SIG-M5 treated with dmso at 0.1 percent for 504 hours (cell line): ENCODE results near the gene FAM170B.

ENCODE experiments used
- DNase-seq: peaks from one replicate; lab custom pipeline; 2025; ENCODE audit not compliant: unreplicated experiment; lab: John Stamatoyannopoulos, UW

The FAM170B gene

DNA sequence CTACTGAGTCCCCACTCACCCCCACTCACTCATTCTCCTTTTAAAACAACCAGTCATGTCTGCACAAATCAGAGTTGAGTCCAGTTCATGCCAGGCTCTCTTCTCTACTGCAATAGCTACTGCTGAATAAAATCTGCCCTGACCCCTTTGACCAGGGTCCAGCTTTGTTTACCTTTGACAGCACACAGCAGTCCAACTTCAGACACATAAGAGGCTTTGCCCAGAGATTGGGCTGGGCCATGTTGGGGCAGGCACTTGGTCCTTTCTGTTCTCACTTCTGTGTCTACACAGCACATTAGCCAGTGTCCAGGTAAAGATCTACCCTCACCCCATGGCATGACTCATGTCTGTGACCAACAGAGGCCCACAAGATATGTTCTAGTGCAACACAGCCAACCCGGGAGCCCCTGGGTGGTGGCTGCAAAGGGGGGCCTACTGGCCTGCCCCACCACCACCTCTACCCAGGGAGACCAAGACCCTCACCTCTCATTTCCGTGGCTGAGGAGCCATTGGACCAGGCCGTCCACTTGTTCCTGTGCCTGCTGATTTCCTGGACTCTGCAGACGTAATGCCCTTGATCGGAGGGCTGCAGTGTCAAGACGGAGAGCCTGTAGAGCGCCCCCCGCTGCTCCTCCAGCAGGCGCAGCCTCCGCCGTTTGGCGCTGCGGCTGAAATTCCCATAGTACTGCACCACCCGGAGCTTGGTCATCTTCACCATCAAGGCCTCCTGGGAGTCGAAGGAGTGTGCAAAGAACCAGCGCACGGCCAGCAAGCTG, 26.5 kb downstream of the FAM170B start:
- DNase-seq, result no peak

DNA sequence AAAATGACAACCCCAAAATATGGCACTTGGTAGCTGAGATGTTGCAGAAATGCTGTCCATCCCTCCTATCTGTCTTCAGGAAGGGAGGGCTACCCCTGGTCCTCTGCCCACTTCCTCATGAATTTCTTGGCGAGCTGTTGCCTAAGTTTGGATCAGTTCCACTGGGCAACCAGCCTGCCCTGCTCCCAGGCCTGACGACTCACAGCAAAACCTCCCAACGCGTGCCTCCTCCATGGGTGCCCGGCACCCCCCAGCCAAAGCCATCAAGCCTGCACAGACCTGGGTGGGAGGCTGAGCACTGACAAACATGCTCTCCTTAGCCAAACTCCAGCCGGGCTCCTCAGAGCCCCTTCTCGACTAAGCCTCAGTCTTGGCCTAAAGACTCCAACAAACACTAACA, 27.4 kb downstream of the FAM170B start:
- no peak for DNase-seq

DNA sequence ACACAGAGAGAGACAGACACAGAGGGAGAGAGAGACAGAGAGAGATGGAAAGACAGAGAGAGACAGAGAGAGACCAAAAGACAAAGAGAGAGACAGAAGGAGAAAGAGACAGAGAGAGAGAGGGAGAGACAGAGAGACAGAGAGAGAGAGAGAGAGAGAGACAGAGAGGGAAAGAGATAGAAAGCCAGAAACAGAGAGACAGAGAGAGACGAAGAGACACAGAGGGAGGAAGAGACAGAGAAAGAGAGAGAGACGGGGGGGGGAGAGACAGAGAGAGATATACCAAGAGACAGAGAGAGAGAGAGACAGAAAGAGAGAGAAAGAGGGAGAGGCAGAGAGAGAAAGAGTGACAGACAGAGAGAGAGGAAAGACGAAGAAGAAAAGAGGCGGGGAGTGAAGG, 28.7 kb downstream of the FAM170B start:
- DNase-seq, result no peak

DNA sequence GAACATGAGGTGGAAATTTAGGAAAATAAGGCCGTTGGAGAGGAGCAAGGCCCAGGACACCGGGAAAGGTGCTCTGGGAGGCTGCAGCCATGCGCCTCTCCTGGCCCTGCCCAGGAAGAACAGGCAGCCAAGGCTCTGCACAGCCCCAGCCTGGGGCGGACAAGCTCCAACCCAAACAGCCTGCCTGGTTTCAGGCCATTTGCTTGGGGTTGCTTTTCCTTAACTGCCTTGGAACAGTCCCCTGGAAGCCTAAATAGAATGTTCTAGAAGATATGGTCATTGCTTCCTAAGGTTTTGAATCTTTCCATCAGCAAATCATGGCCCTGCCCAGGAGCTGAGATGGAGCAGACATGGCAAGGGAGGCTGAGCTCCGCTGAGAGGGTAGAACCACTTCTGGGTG, 29.5 kb downstream of the FAM170B start:
- DNase-seq, result no peak

DNA sequence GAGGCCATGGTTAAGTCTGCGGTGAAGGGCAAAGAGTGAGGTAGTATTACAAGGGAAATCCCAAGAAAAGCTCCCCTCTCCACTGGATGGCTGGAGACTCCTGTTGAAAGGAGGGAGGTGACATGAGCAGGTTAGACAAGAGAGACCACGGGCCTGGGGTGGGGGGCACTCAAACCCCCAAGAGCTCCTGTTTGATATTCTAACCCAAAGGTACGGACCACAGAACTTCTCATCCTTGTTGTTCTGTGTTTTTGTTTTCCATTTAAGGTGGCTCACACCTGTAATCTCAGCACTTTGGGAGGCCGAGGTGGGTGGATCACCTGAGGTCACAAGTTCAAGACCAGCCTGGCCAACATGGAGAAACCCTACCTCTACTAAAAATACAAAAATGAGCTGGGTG, 30.1 kb downstream of the FAM170B start:
- DNase-seq, result no peak

DNA sequence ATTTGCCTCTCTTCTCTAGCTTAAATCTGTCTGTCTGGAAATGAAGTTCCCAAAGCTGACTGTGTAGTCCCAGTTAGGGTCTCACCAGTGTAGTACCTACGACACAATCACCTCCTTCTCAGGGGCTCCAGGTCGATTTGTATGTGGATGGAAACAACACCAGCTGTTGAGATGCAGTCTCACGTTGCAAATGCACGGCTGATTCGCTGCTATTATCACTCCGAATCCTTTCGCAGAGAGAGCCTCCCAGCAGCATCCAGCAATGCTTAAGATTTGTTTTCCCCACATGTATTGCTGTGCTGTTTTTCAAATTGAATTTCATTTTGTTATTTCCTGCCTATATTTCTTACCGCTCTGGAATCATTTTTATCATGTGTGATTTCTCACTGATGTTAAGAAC, 34.8 kb downstream of the FAM170B start:
- DNase-seq, result no peak

DNA sequence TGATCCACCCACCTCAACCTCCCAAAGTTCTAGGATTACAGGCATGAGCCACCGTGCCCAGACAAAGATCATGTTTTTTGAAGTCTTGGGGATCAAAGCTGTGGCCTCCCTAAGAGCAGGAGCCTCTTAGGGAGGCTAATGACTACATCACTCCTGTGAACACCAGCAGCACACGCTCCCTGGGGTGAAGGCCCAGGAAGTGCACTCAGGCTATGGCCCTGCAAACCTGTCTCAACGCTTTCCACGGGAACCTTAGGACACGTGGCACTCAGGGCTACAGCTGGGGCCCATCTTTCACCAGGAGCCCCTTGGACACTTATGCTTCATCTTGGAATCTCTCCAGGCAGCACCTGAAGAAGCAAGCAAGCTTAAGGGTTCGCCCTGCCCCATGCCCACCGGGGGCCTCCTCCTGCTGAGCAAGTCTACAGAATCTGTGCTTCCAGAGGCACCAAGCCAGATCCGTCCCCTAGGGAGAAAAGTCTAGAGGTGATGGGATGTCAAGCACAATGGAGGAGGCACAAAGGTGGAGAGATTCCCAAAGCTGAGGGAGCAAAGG, 36.9 kb downstream of the FAM170B start:
- DNase-seq, result no peak

DNA sequence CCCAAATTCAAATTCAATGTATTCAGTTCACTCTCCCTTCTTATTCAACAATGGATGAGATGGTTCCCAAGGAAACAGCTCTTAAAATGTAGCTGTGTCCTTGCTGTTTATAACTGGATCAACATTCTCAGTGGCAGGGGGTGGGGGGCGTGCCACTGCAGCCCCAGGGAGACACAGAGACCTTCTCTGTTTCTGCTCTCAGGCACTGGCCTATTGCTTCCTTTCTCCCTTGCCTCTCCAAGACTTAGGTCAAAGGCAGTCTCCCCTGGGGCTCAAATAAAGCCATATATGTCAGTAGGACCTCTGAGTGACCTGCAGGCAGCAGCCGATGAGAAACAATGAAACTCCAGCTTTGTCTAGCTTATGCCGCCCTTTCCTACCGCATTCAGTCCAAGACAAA, 39.2 kb downstream of the FAM170B start:
- DNase-seq, result no peak

DNA sequence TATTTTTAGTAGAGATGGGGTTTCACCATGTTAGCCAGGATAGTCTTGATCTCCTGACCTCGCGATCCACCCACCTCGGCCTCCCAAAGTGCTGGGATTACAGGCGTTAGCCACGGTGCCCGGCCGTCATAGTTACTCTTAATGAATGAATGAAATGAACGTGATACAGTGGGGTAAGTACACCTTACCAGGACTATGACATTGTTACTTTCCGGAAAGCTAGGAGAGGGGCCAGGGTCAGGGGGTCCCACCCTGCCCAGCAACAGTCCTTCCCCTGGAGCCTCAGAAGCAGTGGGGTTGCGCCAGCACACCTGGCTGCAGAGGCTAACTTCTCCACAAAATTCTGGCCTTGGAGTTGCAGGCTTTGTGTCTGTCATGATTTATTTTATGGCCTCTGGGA, 39.9 kb downstream of the FAM170B start:
- no peak for DNase-seq

DNA sequence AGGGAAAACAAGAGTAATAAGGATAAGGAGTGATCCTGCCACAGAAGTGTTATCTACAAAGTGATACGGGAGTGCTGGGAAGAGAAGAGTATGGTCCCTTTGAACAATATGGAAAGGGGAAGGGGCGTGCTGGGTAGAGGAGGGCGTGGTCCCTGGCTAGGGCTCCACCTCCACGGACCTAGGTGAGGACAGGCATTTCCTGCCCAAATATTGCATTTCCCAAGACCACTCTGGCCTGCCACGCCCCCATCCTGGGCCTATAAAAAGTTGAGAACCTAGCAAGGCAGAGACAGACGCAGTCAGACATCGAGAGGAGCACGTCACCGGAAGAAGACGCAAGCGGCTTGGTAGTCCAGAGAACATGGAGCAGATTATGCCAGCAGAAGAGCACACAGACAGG, 41.3 kb downstream of the FAM170B start:
- DNase-seq, result no peak

DNA sequence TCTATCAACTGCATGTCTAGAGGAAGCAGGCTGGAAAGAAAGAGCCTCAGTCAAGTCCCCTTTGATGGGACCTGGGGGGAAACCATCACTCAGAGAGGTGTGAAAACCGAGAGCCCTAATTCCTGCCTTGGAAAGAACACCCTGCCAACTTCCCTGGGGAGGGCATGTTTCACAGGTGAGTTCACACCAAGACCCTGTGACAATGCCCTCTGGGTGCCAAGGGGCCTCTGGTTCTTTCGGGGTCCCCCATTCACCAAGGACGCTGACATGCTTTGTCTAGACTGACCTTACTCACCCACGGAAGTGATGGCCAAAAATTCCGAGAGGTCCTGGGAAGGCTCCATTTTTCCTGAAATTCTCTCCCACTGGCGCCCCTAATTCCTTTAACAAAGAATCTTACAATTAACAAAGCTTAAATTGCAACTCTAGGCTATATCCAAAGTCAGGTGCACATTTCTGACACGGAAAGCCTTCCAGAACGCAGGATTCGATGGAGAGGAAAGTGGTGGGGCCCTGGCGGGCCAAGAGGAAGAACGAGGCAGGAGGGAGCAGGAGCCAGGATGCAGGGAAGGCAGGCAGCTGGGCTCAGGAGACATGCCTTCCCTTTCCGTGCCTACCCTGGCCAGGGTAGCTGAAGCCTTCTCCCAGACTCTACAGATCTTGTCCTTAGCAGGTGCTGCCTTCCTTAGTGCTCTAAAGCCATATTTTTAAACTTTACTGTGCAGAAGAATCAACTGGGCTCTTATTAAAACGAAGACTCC, 42.2 kb downstream of the FAM170B start:
- no peak for DNase-seq

DNA sequence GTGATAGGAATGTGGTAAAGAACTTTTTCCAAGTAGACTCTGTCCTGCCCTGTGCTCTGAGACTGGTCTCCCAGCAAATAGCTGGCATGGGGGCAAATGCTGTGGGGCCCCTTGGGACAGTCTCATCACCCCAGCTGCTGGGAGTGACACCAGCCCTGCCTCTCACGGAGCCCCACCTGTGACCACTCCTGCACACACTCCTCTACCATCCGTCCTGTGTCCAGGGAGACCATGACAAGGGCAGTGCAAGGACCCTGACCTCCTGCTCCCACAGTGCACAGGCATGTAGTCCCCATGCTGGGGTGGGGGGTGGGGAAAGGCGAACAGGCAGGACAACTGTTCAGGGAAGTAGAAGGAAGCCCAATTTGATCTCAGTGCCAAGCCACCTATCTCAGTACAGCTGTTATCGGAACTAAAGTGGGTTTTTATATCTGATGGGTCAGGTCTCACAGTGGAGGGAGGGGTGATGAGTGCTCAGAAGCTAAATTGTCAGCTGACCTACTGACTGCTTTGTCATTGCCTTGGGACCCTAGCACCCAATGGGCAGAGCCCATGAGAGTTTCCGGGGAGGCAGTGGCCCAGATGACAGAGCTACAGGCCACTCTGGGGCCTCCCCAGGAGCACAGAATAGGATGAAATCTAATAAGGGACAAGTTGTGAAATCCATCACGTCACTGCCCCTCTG, 43.0 kb downstream of the FAM170B start:
- no peak for DNase-seq

DNA sequence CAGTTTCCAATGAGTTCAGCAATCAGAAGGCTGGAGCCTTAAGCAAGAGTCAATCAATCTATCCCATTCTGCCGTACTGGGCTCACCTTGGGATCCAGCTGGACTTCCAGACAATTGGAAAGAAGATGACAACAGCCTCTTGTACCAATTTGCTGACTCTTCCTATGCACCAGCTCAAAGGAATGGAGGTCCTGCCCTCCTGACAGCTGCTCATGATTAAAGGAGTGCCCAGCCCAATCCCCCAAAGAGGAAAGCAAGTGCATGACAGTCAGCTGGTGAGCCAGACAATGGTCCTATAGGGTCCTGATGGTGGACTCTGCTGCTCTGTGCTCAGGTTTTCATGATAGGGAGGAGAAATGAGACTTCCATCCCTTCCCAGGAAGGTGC, 43.6 kb downstream of the FAM170B start:
- DNase-seq, result no peak

DNA sequence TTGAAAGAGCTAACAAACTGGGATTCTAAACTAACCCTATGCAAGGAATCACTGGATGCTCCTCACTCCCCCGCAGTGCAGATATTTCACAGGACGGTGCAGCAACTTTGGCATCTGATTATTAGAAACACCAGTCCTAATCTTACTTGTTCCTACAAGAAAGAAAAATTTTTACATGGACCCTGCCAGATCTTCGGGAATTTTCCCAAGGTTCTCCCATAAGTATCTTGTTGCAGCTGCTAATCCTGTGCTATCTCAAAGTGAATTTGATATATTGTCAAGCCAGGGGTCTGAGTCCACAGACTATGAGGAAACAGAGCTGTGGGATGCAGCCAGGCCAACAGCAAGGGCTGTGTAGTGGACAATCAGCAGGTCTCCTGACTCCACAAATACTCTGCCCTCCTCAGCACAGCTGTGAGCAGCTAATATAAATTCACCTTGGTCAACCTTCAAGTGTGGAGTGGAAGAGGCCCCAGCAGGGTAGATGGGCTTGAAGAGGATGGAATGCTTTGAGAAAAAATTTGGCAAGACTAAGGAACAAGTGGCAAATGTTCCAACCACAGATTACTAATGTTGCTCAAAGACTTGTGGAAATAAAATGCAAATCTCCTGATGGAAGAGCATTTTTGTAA, 44.1 kb downstream of the FAM170B start:
- DNase-seq, result no peak

DNA sequence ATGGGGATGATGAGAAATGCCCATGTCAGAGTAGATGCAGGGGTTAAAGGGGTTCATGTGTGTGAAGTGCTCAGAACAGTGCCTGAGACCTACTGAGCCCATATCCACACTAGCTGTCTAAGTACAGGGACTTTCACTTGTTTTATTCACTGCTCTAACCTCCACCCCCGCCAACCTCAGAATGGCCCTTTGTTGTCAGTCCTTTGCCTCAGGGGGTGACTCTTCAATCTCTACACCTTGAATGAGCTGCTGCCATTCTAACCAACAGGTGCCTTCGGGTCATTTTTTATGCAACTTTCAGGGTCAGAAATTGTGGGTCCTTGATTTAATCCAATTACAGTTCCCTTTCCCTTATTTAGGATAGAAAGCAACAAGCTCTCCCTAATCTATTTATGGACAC, 44.7 kb downstream of the FAM170B start:
- no peak for DNase-seq

DNA sequence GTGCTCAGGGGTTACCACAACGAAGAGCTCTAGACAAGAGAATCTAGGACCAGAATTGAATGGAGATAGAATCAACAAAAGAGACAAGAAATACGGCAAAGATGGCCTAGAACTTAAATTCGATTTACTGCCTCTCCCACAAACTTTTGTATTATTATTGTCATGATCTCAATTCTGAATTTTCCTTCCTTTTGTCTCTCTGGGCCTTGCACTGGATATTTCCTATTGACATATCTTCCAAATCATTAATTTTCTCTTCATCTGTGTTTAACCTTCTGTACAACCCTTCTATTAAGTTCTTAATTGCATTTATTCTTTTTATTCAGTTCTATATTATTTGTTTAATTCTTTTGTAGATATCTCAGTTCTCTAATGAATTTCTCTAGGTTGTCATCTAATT, 46.9 kb downstream of the FAM170B start:
- no peak for DNase-seq

DNA sequence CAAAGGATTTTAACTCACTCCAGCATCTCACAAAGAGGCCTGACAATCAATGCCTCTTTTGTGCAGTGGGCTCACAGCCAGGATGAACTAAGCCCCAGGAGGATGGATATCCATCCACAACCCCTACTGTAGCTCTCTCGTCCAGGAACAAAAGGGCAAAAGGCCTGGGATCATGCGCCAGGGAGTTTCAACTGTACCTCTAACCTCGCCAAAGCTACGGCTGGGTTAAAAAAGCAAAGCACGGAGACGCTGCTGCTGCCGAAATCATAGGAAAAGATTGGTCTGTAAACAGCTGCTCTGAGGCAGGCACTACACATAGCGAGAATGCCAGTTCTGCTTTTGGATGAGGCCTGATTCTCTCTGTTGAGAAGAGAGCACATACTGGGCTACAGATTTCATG, 50.6 kb downstream of the FAM170B start:
- DNase-seq, result no peak

DNA sequence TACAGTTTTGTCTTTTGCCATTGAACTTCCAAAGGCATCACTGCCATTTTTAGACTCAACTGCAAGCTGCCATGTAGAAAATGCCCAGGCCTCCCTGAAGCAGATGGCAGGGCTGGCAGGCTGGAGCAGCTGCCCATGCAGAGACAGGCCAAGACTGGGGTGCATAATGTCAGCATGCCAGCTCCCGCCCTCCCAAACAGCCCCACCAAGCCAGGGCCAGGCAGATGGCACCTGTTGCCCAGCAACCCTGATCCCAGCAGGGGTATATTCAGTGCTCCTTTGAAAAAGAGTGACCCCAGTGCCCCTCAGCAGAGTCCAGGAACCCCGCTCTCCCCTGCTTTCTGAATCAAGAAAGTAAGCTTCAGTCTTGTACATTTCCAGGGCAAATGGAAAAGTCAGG, 51.1 kb downstream of the FAM170B start:
- DNase-seq, result no peak

DNA sequence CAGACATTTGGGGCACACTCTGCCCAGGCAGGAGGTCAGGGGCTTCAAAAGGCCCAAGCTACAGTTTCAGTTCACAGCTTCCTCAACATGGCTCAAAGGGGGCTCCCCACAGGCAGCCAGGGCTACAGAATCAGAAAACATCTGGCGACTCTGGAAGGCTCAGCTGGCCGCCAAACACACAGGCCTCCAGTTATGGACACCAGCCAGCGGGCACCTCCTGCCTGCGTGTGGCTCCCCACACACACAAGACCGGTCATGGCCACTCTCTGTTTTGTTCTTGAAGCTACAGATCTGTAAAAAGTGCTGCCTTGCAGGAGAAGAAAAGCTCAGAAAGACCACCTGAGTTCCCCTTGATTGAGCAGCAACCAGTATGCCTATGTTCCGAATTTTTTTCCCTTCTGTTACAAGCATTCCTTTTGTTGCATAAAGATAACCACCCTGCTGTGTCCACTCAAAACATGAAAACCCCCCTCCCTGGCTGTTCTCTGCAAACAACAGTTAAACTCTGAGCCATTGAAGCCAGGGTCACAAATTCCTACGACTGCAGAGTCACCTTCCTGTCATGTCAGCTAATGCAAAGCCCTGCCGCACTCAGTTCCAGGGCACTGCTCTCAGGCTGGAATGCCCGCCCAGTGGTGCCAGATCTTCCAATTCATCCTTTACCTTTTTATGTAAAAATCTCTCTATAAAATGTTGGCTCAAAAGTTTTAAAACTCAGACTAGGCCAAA, 52.1 kb downstream of the FAM170B start:
- no peak for DNase-seq
